ENCODE measurements around the gene TNS3.
"Not testable (repeated sequence)": the region's sequence is repeated elsewhere in the genome, so short reads cannot be mapped to it uniquely, and the experiment has no call there.

The TNS3 gene

DNA sequence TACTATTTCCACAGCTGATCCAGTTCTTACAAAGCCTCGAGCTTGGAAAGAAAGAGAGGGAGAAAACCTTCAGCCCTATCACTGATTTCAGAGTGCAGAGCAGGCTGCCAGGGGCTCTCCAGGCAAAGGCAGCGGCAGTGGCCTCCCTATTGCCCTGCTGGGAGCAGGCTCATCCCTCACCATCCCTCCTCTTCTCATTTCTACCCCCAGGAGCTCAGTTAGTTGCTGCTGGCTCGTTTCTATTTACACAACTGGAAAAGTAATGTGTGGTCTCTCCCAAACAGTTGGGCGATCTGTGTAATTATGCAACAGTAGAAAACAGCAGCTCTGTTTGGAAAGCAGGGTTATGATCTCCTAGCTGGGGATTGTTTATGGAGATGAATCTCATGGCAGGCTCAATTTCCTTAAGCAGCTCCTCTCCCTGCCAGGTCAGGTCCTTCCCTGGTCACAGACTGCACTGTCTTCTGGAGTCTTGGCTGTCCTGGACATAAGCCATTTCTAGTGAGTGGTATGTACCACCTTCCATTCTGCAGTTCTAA is 28.7 kb upstream of the TNS3 start:
- no peaks in the 10 kb centered on the region for H3K9me3 Mint-ChIP-seq
- H3K36me3 Mint-ChIP-seq = no peaks in the 10 kb centered on the region
- CTCF ChIA-PET = no interaction called here
- no peaks in the 10 kb centered on the region for H3K4me1 Mint-ChIP-seq
- H3K27me3 Mint-ChIP-seq = no peaks in the 10 kb centered on the region
- no peak for DNase-seq
- no peak overlapping the region for H3K27ac Mint-ChIP-seq
- no peak overlapping the region for H3K4me3 Mint-ChIP-seq

DNA sequence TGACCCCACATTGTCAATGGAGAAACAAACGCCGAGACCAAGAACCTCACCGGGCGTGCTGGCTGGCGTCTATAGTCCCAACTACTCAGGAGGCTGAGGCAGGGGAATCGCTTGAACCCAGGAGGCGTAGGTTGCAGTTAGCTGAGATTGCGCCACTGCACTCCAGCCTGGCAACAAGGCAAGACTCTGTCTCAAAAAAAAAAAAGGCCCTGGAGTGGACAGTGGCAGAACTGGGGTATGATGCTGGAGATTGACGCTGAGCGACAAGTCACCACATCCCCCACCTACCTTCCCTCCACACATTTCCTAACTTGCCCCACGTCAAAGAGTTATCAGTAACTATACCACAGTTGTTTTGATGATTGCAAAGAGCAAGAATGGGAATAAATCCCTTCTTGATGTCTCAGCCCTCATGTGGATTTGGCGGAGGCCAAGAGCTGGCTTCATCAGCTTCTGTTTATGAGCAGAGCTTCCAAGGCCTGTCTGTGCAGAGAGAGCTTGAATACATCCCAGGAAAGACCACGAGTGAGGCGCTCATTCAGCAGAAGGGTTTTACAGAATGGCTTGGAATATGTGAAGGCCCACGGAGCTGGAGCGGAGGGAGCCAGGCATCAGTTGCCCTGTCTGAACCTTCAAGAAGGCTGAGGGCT is 28.0 kb upstream of the TNS3 start:
- Mint-ChIP-seq H3K27ac (no peak overlapping the region), H3K4me3 (no peak overlapping the region), H3K9me3 (no peaks in the 10 kb centered on the region), H3K36me3 (no peaks in the 10 kb centered on the region), H3K4me1 (no peaks in the 10 kb centered on the region), H3K27me3 (no peaks in the 10 kb centered on the region)
- DNase-seq = no peak
- CTCF ChIA-PET = no interaction called here

DNA sequence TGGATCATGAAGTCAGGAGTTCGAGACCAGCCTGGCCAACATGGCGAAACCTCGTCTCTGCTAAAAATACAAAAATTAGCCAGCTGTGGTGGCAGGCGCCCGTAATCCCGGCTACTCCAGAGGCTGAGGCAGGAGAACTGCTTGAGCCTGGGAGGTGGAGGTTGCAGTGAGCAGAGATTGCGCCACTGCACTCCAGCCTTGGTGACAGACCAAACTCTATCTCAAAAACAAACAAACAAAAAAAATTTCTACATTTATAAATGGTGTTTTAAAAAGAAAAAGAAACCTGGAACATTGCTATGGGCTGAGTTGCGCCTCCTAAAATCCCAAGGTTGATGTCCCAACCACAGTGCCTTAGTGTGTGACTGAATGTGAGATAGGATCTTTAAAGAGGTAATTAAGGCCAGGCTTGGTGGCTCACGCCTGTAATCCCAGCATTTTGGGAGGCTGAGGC is 24.7 kb upstream of the TNS3 start:
- H3K9me3 Mint-ChIP-seq, H3K27ac Mint-ChIP-seq, H3K27me3 Mint-ChIP-seq, CTCF ChIA-PET, DNase-seq, H3K4me3 Mint-ChIP-seq, H3K36me3 Mint-ChIP-seq, H3K4me1 Mint-ChIP-seq: not testable (repeated sequence)

DNA sequence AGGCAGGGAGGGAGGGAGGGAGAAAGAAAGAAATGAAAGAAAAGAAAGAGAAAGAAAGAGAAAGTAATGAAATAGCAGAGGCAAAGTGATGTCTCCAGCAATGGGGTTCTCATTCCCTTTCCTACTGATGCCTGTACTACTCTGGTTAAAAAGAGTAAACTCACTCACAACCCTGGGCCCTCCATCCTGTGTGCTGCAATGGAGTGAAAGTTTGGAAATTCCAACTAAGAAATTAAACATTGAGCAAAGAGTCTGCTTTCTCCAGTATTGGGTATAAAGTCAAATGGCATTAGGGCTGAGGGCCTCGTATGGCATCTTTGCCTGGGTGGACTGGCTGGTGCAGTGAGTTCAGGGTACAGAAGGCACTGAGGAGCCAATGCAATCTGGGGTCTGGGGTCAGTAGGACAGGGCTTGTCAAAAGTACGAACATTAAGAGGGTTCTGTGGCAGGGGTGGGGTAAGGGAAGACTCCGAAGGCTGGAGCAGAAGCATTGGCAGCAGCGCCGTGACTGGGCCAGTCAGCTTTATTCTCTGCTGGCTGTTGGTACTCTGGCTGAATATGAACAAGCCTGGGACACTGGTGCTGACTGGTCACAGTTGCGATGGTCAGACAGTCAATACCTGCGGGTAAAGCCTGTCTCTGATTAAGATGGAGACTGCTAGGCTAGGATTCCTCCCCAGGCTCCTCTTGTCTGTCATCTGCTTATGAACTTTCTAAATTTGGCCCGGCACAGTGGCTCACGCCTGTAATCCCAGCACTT is 24.1 kb upstream of the TNS3 start:
- CTCF ChIA-PET = no interaction called here
- no peak for DNase-seq
- no peaks in the 10 kb centered on the region for H3K27me3 Mint-ChIP-seq
- no peak overlapping the region for H3K4me3 Mint-ChIP-seq
- no peaks in the 10 kb centered on the region for H3K4me1 Mint-ChIP-seq
- no peak overlapping the region for H3K27ac Mint-ChIP-seq
- H3K9me3 Mint-ChIP-seq = no peaks in the 10 kb centered on the region
- no peaks in the 10 kb centered on the region for H3K36me3 Mint-ChIP-seq

DNA sequence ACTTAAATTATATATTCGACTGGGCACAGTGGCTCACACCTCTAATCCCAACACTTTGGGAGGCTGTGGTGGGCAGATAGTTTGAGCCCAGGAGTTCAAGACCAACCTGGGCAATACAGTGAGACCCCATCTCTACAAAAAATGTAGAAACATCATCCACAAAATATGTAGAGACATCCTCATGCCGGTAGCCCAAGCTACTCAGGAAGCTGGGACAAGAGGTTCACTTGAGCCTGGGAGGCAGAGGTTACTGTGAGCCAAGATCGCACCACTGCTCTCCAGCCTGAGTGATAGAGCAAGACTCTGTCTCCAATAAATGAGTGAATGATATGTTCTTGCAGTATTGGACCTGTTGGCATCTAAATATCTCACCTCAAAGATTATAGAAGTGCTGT is 22.6 kb upstream of the TNS3 start:
- H3K9me3 Mint-ChIP-seq = no peaks in the 10 kb centered on the region
- no peaks in the 10 kb centered on the region for H3K4me1 Mint-ChIP-seq
- DNase-seq = no peak
- no peaks in the 10 kb centered on the region for H3K27me3 Mint-ChIP-seq
- H3K36me3 Mint-ChIP-seq = no peaks in the 10 kb centered on the region
- no peak overlapping the region for H3K27ac Mint-ChIP-seq
- CTCF ChIA-PET = no interaction called here
- no peak overlapping the region for H3K4me3 Mint-ChIP-seq

DNA sequence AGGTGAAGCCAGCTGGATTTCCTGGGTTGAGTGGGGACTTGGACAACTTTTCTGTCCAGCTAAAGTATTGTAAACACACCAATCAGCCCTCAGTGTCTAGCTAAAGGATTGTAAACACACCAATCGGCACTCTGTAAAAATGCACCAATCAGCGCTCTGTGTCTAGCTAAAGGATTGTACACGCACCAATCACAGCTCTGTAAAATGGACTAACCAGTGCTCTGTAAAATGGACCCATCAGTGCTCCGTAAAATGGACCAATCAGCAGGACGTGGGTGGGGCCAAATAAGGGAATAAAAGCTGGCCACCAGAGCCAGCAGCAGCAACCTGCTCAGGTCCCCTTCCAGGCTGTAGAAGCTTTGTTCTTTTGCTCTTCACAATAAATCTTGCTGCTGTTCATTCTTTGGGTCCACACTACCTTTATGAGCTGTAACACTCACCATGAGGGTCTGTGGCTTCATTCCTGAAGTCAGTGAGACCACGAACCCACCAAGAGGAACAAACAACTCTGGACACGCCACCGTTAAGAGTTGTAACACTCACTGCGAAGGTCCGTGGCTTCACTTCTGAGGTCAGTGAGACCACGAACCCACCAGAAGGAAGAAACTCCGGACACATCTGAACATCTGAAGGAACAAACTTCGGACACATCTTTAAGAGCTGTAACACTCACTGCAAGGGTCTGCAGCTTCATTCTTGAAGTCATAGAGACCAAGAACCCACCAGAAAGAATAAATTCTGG is 21.8 kb upstream of the TNS3 start:
- H3K27ac Mint-ChIP-seq, H3K4me1 Mint-ChIP-seq, H3K36me3 Mint-ChIP-seq, DNase-seq, H3K9me3 Mint-ChIP-seq, CTCF ChIA-PET, H3K27me3 Mint-ChIP-seq, H3K4me3 Mint-ChIP-seq: not testable (repeated sequence)

DNA sequence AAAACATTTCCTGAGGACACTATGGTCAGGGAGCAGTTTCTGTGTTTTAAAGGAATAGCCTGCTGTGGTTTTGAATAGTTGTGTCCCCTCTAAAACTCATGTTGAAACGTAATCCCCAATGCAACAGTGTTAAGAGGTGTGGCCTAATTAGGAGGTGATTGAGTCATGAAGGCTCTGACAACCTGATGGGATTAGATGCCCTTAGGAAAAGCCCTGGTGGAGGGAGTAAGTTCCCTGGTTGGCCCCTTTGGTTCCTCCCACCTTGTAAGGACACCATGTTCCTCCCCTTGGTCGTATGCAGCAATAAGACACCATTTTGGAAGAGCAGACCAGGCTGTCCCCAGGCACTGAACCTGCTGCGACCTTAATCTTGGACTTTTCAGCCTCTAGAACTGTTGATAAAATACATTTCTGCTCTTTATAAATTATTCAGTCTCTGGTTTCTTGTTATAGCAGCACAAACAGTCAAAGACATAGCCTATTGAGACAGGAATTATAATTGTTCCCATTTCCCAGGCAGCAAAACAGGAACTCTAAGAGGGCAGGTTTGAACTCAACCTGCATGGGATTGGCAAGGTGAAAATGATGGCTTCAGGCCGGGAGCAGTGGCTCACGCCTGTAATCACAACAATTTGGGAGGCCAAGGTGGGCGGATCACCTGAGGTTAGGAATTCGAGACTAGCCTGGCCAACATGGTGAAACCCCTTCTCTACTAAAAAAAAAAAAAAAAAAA is 20.5 kb upstream of the TNS3 start:
- no peaks in the 10 kb centered on the region for H3K4me1 Mint-ChIP-seq
- no peak overlapping the region for H3K27ac Mint-ChIP-seq
- H3K36me3 Mint-ChIP-seq = no peaks in the 10 kb centered on the region
- peaks cover 14% of the 10 kb centered on the region for H3K9me3 Mint-ChIP-seq
- H3K4me3 Mint-ChIP-seq = no peak overlapping the region
- CTCF ChIA-PET = no interaction called here
- DNase-seq = no peak
- no peaks in the 10 kb centered on the region for H3K27me3 Mint-ChIP-seq

DNA sequence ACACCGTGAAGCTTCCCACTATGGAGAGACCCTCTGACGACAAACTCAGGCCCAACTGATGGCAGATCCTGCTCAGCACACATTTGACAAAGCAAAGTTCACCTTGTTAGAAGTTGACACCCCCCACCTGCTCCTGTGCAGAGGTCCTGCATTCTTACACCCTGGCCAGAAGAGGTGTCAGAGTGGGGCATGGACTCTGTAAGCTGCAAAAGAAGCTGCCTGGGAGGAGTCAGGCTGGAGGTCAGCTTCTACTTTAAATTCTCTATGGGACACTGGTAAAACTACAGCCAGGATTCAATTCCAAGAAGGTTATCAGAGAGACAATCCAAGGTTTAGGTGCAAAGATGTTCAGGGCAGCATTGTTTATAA is 20.0 kb upstream of the TNS3 start:
- no peak for DNase-seq
- H3K4me3 Mint-ChIP-seq = no peak overlapping the region
- no peaks in the 10 kb centered on the region for H3K36me3 Mint-ChIP-seq
- H3K4me1 Mint-ChIP-seq = no peaks in the 10 kb centered on the region
- CTCF ChIA-PET = no interaction called here
- no peaks in the 10 kb centered on the region for H3K27me3 Mint-ChIP-seq
- H3K9me3 Mint-ChIP-seq = peaks cover 19% of the 10 kb centered on the region
- no peak overlapping the region for H3K27ac Mint-ChIP-seq

DNA sequence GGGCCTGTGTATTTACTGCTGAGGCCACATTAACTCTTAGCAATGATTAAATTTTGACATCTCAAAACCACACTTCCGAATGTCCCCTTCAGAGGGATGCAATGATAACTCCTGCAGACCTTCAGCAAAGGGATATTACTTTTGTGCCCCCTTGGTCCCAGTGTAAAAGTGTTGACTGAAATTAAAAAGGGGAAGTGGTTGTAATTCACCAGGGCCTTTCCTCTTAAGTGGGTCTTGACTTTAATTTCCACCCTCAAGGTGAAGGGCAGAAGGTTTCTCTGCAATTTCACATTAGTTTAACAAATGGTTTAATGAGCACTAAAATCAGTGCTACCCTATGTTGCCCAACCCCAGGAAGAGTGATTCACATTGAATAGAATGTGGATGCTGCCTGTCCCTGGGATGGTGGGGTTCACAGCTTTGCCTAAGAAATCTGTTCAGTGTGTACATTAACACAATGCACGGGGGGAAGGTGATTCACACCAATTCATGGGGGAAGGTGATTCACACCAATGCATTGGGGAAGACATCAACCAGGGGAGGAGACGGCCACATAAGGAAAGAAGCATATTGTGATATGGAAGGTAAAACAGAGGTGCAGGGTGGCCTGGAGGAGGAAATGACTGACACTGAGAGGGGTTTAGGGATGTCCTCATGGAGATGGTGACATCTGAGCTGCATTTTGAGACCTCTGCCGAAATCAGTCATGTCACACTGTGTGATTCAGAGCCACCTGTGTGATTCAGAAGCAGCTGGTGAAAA is 19.4 kb upstream of the TNS3 start:
- CTCF ChIA-PET = no interaction called here
- DNase-seq = no peak
- no peak overlapping the region for H3K27ac Mint-ChIP-seq
- peaks cover 23% of the 10 kb centered on the region for H3K9me3 Mint-ChIP-seq
- no peaks in the 10 kb centered on the region for H3K4me1 Mint-ChIP-seq
- H3K4me3 Mint-ChIP-seq = no peak overlapping the region
- no peaks in the 10 kb centered on the region for H3K27me3 Mint-ChIP-seq
- H3K36me3 Mint-ChIP-seq = no peaks in the 10 kb centered on the region

DNA sequence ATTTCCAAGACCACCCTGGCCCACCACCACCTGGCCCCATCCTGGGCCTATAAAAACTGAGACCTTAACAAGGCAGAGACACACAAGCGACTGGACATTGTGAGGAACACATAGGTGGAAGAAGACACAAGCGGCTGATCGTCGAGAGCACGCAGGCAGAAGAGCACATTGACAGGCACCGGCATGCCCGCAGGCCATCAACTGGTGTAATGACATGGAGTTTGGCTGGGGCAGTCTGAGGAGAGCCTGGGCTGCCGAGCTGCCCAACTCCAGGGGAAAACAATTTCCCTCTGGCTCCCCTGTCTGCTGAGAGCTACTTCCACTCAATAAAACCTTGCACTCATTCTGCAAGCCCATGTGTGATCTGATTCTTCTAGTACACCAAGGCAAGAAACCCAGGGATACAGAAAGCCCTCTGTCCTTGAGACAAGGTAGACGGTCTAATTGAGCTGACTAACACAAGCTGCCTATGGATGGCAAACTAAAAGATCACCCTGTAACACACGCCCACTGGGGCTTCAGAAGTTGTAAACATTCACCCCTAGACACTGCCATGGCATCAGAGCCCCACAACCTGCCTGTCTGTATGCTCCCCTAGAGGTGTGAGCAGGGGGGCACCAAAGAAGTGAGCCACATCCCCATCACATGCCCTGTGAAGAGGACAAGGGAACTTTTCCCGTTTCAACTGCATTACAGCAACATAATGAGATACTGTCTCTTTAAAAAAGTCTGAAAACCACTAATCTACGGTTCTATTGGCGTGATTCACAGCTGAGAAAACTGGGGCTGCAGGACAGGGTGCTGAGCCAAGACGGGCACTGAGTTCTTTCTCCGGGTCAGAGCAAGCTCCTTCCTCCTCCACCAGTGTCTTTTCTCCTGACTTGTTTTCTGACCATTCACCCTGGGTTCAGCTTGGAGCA is 18.5 kb upstream of the TNS3 start:
- H3K4me3 Mint-ChIP-seq = no peak overlapping the region

DNA sequence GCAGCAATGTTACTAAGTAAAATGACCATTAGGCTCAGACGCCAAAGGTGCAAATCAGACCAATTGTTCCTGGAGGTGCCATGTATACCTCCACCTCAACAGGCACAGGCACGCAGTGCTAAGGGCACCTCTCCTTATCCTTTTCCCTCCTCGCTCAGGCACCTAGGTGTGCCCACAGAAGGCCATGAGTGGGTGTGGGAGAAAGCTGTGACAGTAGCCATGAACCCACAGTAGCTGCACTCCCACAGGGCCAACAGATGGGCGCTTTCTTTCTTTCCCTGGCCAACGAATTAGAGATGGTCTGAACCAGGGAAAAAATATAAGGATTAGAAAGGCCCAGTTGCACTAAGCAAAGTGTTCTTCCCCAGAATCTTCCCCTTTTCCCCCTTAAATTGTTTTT is 15.5 kb upstream of the TNS3 start:
- CTCF ChIA-PET = interaction anchor here (0.7 kb wide), 1 partner anchor 93 kb away, joined by 3 read pairs; no protein-coding TSS in a partner anchor
- Mint-ChIP-seq H3K36me3 (no peaks in the 10 kb centered on the region), H3K4me3 (no peak overlapping the region), H3K9me3 (peaks cover 26% of the 10 kb centered on the region), H3K4me1 (no peaks in the 10 kb centered on the region), H3K27me3 (peaks cover 4% of the 10 kb centered on the region), H3K27ac (no peak overlapping the region)
- DNase-seq = no peak

More for the DNA sequence above, 18.5 kb upstream of the TNS3 start:
- H3K27ac Mint-ChIP-seq = no peak overlapping the region
- no peaks in the 10 kb centered on the region for H3K4me1 Mint-ChIP-seq
- no peaks in the 10 kb centered on the region for H3K36me3 Mint-ChIP-seq
- peaks cover 2% of the 10 kb centered on the region for H3K27me3 Mint-ChIP-seq
- CTCF ChIA-PET = no interaction called here
- H3K9me3 Mint-ChIP-seq = peaks cover 23% of the 10 kb centered on the region
- no peak for DNase-seq

DNA sequence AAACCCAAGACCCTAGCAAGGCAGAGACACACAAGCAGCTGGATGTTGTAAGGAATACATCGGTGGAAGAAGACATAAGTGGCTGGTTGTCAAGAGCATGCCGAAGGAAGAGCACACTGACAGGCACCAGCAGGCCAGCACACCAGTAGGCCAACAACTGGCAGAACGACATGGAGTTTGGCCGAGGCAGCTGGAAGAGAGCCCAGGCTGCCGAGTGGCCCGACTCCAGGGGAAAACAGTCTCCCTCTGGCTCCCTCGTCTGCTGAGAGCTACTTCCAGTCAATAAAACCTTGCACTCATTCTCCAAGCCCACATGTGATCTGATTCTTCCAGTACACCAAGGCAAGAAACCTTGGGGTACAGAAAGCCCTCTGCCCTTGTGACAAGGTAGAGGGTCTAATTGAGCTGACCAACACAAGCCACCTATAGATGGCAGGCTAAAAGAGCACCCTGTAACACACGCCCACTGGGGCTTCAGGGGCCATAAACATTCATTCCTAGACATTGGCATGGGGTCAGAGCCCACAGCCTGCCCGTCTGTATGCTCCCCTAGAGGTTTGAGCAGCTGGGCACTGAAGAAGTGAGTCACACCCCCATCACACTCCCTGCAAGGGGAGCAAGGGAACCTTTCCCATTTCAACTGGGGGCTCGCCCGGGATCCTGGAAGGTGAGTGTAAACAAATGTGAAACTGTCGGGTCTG is 14.7 kb upstream of the TNS3 start:
- Mint-ChIP-seq H3K4me3 (no peak overlapping the region), H3K27me3 (peaks cover 4% of the 10 kb centered on the region), H3K27ac (no peak overlapping the region), H3K9me3 (peaks cover 26% of the 10 kb centered on the region), H3K4me1 (no peaks in the 10 kb centered on the region), H3K36me3 (no peaks in the 10 kb centered on the region)
- CTCF ChIA-PET = interaction anchor here (0.7 kb wide), 1 partner anchor 93 kb away, joined by 3 read pairs; no protein-coding TSS in a partner anchor
- DNase-seq = no peak
